T-helper 1 cell treated with Interleukin-12 subunit alpha and Interleukin-12 subunit beta and Interleukin-4 antibody, amounts not matched to agents 30 ng/mL and 1 ng/mL, for 36 hours (primary cell): ENCODE data around the gene TIE1. TPM values are rescaled to one million over a fixed set of nuclear protein-coding genes. Genes with fewer than 3 reads are reported as not detected.

Experiments used
- intact Hi-C: fragments of 100-400 bp; cut with micrococcal nuclease; formaldehyde crosslinking; loops from one replicate; pipeline ENCODE4 v1.15.1; 2024
- total RNA-seq: library from RNA; stranded (reverse); gene quantifications from 2 replicates; pipeline ENCODE4 v1.2.3, GENCODE V29; 2022

The TIE1 gene
- total RNA-seq, 1 donor from 2014 or later, result 0.25 TPM

DNA sequence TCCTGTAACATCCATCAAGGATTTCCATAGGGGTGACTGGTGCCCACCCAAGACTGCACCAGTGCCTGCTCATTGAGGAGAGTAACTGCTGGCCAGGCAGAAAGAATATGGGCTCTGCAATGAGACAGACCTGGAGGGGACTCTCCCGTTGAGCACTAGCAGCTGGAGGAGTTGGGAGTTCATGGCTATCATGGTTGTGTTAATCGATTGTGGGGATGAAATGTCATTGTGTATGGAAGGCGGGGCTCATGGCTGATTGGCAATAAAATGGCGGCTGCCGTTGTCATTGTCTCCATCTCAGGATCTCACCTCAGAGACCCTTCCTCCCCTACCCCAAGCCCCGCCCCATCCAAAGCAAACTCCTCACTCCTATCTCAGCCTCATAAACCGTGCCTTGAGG lies 27.1 kb upstream of the TIE1 start:
- intact Hi-C loops, result loop anchor here (2.0 kb wide), 1 partner anchor 21 kb away; no protein-coding TSS in a partner anchor

DNA sequence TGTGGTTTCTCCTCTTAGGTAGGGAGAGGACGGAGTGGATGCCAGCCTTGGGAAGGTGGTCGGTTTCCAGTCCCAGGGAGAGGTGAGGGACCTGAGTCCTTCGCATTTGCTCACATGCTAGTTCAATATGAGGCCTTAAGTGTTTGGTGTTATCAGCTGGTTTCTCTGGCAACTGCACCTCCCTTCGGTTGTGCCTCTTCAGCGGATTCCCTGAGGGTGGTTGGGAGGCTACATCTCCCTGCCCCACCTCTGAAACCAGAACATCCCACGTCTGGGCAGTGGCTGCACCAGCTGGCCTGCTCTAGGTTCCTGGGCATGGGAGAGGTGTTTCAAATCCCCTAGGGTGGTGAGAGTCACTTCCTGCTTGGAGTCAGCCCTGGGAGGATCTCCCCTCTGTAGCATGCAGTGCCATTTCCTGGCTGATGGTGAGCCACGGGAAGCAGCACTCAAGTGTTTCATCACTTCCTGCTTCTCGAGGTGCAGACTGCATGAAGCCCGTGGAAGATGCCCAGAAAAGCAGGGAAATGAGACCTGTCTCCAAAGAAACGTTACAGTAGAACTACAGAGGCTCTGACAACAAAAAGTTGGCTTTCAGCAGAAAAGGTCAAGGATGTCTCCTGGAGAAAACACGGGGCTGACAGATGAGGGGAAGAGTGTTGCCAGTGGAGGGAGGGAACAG lies 26.5 kb upstream of the TIE1 start:
- intact Hi-C loops, result loop anchor here (2.0 kb wide), 1 partner anchor 21 kb away; no protein-coding TSS in a partner anchor

DNA sequence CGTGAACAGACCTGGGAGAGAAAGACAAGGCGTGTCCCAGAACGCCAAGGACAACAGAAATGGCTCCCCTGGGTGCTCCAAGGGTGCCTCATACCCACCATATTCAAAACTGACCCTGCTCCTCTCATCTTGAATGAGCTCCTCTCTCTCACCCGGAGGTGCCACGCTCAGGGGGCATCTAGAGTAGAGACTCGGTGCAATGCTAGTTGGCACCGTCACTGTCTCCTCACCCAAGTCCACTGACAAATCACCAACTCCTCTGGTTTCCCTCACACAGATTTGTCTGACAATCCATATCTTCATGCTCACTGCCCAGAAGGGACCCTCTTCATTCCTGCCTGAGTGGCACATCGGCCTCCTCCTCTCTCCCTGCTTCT lies 26.0 kb upstream of the TIE1 start:
- intact Hi-C loops, result loop anchor here (2.0 kb wide), 1 partner anchor 20 kb away; no protein-coding TSS in a partner anchor

DNA sequence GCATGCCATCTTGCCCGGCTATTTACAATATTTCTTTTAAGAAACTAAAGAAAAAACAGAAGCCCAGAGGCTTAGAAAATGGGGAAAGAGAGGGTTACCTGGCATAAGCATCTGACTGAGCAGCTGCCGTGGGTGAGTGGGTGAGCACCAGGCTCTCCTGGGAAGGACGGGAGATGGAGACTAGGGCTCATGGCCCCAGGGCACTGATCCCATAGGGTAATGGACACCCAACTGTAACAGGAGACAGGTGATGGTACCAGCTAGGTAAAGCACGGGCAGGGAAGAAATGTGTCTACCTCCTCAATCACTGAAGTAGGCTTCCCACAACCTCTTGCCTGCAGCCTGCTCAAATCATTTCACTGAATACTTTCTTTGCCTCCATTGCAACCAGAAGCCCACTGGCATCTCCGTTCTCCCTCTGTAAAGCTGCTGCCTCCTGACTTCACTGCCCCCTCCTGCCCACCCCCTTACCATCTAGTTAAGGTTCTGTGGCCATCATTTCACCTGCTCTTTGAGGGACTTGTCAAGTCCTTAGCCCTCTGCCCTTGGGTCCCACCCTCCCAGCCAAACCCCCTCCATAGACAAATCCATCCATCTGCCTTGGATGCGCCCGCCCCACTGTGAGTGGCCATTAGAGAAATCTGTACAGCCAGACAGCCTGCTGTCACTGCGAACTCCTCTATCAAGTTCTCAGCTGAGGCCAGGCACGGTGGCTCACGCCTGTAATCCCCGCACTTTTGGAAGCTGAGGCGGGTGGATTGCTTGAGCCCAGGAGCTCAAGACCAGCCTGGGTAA lies 24.8 kb upstream of the TIE1 start:
- intact Hi-C loops, result loop anchor here (2.0 kb wide), 1 partner anchor 19 kb away; no protein-coding TSS in a partner anchor

DNA sequence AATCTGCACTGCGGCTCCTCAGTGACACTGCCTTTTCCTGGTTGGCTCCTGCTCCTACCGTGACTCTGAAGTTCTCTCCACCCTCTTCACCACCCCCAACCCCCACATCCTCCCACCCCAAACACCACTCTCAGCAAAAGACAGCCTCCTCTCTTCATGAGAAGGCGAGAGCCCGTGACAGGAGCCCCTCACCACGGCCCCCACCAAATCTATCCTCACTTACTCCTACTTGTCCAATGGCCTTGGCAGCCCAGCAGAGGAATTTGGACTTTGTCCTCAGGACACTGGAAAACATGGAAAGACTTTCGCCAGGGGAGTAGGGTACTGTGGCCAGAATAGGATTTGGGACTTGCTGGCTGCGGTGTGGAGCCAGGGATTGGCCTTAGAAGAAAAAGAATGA lies 24.1 kb upstream of the TIE1 start:
- intact Hi-C loops, result no loop called here

DNA sequence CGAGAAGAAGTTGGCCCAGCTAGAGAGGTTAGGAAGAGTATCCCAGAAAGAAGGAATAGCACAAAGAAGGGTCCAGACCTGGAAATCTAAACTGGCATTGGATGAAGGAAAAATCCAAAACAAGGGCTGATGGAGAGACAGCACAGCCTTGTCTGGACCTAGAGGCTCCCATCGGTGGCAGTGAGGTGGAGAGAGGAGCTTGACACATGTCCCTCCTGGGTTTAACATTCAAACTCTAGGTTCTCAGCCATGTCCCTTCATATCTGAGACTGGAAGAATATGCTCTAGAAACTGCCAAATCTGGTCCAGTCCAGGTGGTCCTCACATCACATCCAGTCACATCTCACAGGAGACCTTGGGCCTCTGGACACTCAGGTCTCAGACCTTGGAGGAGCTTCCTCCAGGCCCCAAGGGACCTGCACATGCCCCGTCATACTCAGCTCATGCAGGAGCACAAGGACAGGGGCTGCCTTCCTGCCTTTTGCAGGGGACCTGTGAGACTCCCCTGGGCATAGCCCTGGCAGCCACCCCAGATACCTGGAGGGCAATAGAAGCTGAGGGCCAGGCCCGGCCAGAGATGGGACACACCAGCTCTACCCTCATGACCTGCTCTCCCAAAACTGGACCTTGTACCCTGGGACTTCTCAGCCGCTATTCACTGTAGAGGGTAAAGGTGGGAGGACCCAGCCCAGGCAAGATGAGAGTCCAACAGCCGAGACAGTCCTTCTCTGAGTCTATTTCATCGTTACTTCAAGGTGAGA lies 23.5 kb upstream of the TIE1 start:
- intact Hi-C loops, result no loop called here

DNA sequence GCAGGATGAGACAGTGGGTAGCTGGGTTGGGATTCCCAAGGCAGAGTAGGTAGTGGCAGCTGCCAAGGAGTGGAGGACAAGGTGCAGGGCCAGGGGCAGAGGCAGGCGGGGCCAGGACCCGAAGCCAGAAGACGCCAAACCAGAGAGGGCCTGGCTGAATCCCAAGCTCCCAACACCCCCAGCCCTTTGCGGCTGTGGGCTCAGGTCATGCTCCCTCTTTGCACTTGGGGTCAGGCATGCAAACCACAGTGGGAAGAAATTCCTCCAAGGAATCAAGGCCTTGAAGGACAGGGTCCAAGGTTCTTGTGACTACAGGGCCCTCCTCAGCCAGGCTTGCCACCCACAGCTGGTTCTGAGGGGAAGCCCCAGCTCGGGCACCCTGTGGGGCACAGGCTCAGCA lies 21.6 kb upstream of the TIE1 start:
- intact Hi-C loops, result no loop called here

DNA sequence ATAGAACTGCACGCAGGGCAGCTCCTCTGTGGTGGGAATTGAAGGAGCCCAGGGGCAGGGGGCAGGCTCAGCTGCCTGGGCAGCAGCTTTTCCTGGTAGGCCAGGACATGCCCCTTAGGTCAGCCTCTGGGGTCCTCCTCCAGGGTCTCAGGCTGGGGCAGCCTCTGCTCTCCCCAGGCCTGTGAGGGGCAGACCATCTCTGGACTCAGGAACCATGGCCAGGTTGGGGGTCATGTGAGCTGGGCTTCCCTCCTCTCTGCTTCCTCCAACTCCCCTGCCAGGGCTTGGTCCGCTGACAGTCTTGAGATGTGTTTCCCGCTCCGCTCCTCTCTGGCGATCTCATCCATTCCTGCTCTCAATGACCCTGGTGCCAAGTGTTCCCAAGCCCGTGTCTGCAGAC lies 21.1 kb upstream of the TIE1 start:
- intact Hi-C loops, result no loop called here

DNA sequence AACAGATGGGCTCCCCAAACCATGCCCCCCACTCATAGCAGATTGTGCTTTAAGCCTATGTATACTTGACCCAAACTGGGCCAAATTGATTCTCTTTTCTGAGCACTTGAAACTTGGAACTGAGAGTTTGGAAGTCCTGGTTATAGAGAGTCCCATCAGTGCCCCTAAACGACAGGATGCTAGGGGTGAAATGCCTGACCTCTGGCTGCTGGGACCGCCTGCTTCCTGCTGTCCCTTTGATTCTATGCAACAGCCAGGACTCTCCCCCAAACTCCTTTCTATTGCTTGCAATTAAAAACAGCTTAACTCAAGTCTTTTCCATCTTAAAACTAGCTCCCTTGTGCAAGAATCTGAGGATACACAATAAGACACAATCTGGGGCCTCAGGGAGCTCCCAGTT lies 20.1 kb upstream of the TIE1 start:
- intact Hi-C loops, result no loop called here

DNA sequence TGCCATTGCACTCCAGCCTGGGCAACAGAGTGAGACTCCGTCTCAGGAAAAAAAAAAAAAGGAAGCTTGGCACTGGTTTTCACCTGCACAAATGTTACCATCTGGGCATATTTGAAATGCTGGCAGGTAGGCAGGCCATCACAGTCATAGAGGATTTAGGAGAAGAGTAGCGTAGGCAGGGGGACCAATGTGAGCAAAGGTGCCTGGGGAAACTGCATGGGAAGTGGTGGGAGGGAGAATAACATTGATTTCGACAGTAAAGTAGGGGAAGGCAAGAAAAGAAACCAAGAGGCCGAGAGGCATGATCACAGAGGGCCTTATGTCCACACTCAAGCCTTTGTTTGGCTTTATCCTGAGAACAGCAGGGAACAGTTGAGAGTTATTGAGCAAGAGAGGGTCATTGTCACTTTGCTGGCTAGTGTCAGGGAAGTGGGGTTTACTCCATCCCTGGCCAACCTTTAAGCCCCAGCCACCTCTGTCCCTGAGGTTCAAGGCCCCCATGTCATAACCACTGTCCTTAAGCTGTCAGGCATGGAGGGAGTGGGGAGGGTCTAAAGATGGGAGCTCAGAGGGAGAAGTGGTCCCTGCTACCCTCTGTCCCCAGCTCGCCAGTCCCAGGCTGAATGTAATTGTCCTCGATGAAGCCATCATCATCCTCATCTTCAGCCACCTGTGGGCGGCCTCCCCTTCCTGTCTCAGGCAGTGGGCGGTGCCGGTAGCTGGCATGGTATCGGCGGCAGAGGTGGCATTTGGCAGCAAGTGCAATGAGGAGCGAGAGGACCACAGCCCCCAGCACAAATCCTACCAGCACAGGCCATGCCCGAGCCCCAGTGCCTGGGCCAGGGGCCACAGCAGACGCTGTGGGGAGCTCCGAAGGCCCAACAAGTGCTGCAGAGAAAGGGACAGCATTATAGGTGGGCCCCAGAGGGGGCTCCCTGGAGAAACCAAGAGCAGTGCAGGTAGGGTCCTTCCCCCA lies 18.3 kb upstream of the TIE1 start:
- intact Hi-C loops, result no loop called here

DNA sequence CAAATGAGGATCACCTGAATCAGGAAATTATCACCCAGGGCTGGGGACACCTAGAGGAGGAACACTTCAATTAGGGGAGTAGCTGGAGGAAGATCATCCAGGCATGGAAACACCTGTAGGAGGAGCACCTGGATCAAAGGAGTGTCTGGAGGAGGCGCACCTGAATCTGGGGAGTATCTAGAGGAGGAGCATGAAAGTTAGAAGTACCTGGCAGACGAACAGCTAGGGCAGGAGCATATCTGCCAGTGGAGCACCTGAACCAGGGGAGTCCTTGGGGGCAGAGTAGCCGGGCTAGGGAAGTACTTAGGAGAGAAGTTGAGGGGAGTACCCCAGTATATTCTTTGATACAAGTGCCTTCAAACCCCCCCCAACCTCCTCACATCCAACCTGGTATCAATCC lies 16.7 kb upstream of the TIE1 start:
- intact Hi-C loops, result no loop called here

DNA sequence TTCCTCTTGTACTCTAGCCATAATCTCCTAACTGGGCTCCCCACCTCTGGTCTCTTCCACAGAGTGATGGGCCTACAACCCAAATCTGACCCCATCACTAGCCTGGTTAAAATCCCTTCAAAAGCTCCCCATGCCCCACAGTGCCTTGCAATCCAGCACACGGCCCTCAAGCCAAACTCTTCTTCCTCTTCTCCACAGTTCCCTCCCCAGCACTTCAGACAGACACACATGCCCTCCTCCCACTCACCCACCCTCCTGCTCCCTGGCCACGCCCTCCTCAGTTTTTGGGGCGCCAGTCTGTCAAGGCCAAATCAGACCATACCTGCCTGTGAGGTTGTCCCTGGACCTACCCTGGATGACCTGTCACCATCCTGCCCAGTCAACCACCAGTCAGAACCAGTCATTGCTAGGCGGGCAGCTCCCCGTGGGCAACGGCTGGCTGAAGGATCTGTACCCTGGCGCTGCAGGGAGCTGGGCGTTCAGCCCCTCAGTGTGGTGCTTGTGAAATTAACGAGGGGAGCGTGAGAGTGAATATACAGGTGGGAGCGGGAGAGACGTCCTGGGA lies 16.2 kb upstream of the TIE1 start:
- intact Hi-C loops, result no loop called here

DNA sequence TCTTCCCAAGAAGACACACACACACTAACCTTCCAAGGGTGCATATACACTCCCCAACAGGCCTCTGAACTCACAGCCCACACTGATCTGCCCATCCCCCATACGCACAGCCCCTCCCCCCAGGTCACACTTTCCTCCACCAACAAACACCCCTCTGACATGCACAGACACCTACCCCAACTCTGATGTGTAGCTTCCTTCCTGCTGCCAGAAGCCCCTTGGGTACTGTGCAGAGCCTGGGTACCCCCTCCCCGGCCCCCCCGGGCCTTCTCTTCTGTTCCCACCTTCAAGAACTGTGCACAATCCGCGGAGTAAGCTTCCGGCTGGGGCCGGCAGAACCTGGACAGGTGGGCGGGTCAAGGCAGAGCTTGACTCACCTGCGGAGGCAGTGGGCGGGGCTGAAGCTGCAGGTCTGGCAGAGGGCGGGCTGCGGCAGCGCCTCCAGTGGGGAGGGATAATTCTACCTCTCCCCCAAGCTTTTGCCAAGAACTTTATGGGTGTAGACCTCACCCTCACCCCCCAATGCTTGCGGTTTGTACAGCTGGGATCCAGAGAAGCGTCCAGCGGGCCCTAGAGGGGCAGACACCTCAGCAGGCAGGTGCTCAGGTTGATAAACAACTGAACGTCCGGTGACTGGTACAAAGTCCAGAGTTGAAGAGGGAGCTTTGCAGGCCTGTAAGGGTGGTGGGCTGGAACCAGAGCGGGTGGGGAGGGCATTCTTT lies 15.4 kb upstream of the TIE1 start, which contains the start of gene C1orf210:
Gene C1orf210, minus strand, starts transcription at position 313 of the 722 bp plus-strand sequence. CDS start 2,311 bp downstream, outside the sequence.
- intact Hi-C loops, result no loop called here

DNA sequence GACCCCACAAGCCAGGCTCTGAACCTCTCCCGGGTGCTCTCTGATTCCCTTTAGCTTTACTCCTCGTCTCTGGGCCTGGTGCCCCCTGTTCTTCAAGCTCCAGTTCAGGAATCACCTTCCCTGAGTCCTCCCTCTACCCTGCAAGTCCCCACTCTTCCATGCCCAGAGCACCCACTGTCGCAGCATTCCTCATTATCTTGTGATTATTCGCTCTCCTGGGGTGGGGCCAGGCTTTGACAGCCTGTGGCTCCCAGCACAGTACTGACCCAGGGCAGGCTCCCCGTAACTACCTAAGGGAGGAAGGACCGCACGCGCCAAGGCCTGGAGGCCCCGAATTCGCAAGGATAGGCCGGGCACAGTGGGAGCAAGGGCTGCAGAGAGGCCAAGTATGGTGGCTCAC lies 14.7 kb upstream of the TIE1 start:
- intact Hi-C loops, result no loop called here

DNA sequence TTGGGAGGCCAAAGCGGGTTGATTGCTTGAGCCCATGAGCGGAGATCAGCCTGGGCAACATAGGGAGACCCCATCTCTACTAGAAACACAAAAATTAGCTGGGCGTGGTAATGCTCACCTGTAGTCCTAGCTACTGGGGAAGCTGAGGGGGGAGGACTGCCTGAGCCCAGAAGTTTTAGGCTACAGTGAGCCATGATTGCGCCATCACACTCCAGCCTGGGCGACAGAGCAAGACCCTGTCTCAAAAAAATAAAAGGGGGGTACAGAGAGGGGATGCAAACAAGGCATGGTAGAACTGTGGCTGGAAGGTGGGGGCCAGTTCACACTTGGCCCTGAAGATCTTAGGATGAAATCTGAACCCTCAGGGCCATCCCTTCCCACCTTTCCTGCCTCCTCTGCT lies 14.2 kb upstream of the TIE1 start:
- intact Hi-C loops, result no loop called here

DNA sequence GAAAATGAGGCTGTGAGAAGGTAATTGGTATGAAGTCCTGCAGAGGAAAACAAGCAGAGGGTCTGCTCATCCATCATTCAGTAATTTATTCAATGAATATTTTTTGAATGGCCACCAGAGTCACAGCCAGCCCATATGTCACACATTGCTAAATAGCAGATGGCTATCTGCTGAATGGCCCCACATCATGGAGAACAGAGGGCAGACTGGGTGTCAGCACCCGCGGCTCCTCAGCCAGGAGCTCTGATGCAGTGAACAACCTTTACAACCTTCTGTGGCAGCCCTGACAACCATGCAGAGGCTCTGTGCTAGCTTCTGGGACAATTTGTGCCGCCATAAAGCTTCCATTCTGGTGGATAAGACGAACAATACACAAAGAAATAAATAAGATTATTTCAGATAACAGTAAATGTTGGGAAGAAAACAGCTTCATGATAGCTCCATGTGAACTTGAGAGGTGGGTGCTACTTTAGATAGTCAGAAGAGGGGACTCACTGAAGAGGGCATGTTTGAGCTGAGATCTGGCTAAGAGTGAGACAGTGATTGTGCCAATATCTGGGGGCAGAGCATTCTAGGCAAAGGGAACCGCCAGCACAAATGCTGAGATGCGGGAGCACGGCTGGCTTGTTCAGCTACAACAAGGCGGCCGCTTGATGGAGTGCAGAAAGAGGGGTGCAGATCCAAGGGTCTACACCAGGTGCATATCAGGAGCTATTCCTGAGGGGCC lies 12.6 kb upstream of the TIE1 start:
- intact Hi-C loops, result no loop called here

DNA sequence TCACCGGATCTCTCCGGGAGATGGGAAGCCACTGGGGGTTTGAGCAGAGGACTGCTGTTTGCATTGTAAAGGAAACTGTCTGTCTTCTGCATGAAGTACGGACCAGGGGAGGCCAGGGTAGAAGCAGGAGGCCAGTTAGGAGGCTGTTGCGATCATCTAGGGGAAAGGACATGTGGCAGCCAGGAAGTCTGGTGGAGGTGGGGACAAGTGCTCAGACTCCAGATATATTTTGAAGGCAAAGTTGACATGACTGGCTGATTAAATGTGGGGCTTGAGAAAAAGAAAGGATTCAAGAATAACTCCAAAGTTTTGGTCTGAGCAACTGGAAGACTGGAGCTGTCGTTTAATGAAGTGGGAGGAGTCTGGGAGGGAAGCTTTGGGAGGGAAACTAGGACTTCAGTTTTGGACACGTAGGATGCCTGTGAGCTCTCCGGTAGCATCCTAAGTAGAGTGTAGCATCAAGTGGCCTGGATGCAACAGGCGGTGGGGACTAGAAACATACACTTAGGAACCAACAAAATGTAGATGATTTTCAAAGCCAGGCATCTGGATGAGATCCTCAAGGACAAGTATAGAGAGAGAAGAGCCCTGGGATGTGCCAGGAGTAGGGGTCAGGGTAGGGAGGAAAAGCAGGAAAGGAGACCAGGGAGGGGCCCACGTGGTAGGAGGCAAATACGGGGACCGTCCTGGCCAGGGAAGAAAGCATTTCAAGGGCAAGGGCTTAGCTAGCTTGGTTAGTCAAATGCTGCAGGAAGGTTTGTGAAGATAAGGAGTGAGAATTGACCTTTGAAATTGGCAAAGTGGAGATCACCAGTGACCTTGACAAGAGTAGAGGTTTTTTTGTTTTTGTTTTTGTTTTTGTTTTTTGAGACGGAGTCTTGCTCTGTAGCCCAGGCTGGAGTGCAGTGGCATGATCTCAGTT lies 11.7 kb upstream of the TIE1 start:
- intact Hi-C loops, result no loop called here

DNA sequence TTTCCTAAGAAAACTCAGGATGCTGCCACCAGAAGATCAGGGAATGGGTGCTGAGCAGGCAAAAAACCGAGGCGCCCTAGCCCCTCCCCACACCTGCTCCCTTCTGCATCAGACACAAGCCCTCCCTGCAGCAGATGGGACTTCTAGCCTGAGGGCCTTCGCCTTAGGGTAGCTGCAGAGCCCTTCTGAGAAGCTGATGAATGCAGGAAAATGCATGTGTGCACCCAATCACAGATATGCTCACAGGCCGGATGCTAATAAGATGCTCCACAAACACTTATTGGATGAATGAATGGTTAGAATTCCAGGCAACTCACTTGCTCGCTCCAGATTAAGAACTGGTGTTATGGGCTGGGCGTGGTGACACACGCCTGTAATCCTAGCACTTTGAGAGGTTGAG lies 8.6 kb upstream of the TIE1 start:
- intact Hi-C loops, result no loop called here
